Transverse colon (tissue), 3 donors: ENCODE results near the gene FAM13A.

ENCODE experiments used
- EP300 ChIP-seq: sonication (generic); formaldehyde crosslinking; IDR thresholded peaks from one replicate; pipeline ENCODE4 v1.6.1; 2017; ENCODE audit warnings: antibody characterized with exemption, low read depth
- POLR2AphosphoS5 ChIP-seq, 3 donors: sonication (generic); formaldehyde crosslinking; IDR thresholded peaks; one replicate each; pipeline ENCODE4 v1.6.1; 2016; ENCODE audit warnings: antibody characterized with exemption in 3 of 3

GRCh38 chr4:88697588-88698329, 359.2 kb downstream of the FAM13A start, which contains the start of gene NAP1L5:
- peak; percentile 53 to 63 (median 61) for TF ChIP-seq POLR2AphosphoS5 (IDR thresholded peaks at IDR 0.05)
- no peak for TF ChIP-seq EP300
